ENCODE data around the gene SYNGR3.

The SYNGR3 gene

GRCh38 chr16:2034696-2035430, 45.1 kb downstream of the SYNGR3 start:
- Histone ChIP-seq H3K27ac (peak overlapping the region; percentile 81 to 97), H3K4me3 (peak overlapping the region; percentile 62)
- TF ChIP-seq CTCF (IDR thresholded peaks at IDR 0.05): no peak
- no peak for DNase-seq (ENCODE audit: low spot score)

GRCh38 chr16:2035431-2036199, 45.8 kb downstream of the SYNGR3 start:
- no peak for TF ChIP-seq CTCF (IDR thresholded peaks at IDR 0.05)
- Histone ChIP-seq H3K4me3 (peak overlapping the region; percentile 62), H3K27ac (peak overlapping the region; percentile 81 to 97)
- DNase-seq (ENCODE audit: low spot score): no peak

- no peak for TF ChIP-seq CTCF (IDR thresholded peaks at IDR 0.05)
- Histone ChIP-seq H3K27ac (peak overlapping the region; percentile 81 to 97), H3K4me3 (peak overlapping the region; percentile 62)
- DNase-seq (ENCODE audit: low spot score): no peak
Measured at GRCh38 chr16:2036200-2036966, 46.6 kb downstream of the SYNGR3 start.

GRCh38 chr16:2037115-2037514, 47.3 kb downstream of the SYNGR3 start:
- no peak for TF ChIP-seq CTCF (IDR thresholded peaks at IDR 0.05)
- peak overlapping the region; percentile 81 to 97 for H3K27ac ChIP-seq
- DNase-seq (ENCODE audit: low spot score): no peak
- H3K4me3 ChIP-seq: no peak overlapping the region

- no peak for DNase-seq (ENCODE audit: low spot score)
- TF ChIP-seq CTCF (IDR thresholded peaks at IDR 0.05): no peak
- Histone ChIP-seq H3K4me3 (no peak overlapping the region), H3K27ac (peak overlapping the region; percentile 53 to 97)
Measured at GRCh38 chr16:2037647-2038381, 48.0 kb downstream of the SYNGR3 start.

- Histone ChIP-seq H3K4me3 (peak overlapping the region; percentile 15), H3K27ac (peak overlapping the region; percentile 53 to 97)
- no peak for TF ChIP-seq CTCF (IDR thresholded peaks at IDR 0.05)
- DNase-seq (ENCODE audit: low spot score): no peak
Measured at GRCh38 chr16:2038382-2039231, 48.8 kb downstream of the SYNGR3 start.

All from coronary artery (tissue), 2 donors.